Lung (tissue), 12 donors: Measurements from ENCODE around the gene DBNL. TPM values are rescaled to one million over a fixed set of nuclear protein-coding genes. Genes with fewer than 3 reads are reported as not detected.

ENCODE experiments used
- ATAC-seq: fragments of 200-7000 bp; cut with Tn5 transposase; one replicate; pipeline ENCODE4 v1.9.1; 2020; ENCODE audit warnings: moderate number of reproducible peaks; ENCODE audit not compliant: insufficient read depth, low FRiP score
- DNase-seq, 3 donors: peaks; one replicate each; pipeline ENCODE4 v3.0.0-alpha.2; 2013 to 2017
- H3K27ac ChIP-seq, 2 donors: one replicate each; pipeline ENCODE4 v1.5.1; 2013; ENCODE audit warnings: mild to moderate bottlenecking in 2 of 2, moderate library complexity in 2 of 2, control low read depth in 1 of 2, inconsistent platforms in 1 of 2, low read depth in 1 of 2, low read length in 1 of 2
- H3K27me3 ChIP-seq, 3 donors: one replicate each; pipeline ENCODE4 v1.5.1; 2013; ENCODE audit warnings: low read length in 2 of 3; ENCODE audit not compliant: control insufficient read depth in 3 of 3, insufficient read depth in 3 of 3
- H3K36me3 ChIP-seq, 4 donors: one replicate each; pipeline ENCODE4 v1.5.1; 2013; ENCODE audit warnings: low read length in 4 of 4, mild to moderate bottlenecking in 1 of 4, moderate library complexity in 1 of 4; ENCODE audit not compliant: control insufficient read depth in 4 of 4, insufficient read depth in 4 of 4
- H3K4me1 ChIP-seq, 5 donors: one replicate each; pipeline ENCODE4 v1.5.1; 2013; ENCODE audit warnings: low read length in 5 of 5, mild to moderate bottlenecking in 2 of 5, moderate library complexity in 1 of 5; ENCODE audit not compliant: control insufficient read depth in 5 of 5, insufficient read depth in 5 of 5
- H3K4me3 ChIP-seq: one replicate; pipeline ENCODE4 v1.5.1; 2013; ENCODE audit warnings: mild to moderate bottlenecking, control low read depth, moderate library complexity
- H3K9ac ChIP-seq, 2 donors: one replicate each; pipeline ENCODE4 v1.5.1; 2013; ENCODE audit warnings: low read length in 2 of 2, control low read depth in 1 of 2; ENCODE audit not compliant: insufficient read depth in 1 of 2
- H3K9me3 ChIP-seq, 4 donors: one replicate each; pipeline ENCODE4 v1.5.1; 2013; ENCODE audit warnings: low read length in 3 of 4, mild to moderate bottlenecking in 1 of 4, moderate library complexity in 1 of 4; ENCODE audit not compliant: control insufficient read depth in 4 of 4, insufficient read depth in 3 of 4
- WGBS, 2 donors: extraction: QIAGEN DNeasy Blood & Tissue Kit; methylation state at CpG; one replicate each; pipeline ENCODE4 v1.1.7; 2013; 5-methylcytosine and 5-hydroxymethylcytosine counted together
- polyA plus RNA-seq, 2 donors: library from polyadenylated mRNA; stranded (reverse); fragments of 200-250 nt; gene quantifications; one replicate each; pipeline ENCODE4 v1.2.1, GENCODE V29; 2013
- total RNA-seq, 2 donors: library from RNA; depleted of rRNA in 1 of 2; stranded (reverse); fragments of >200 nt in 1 of 2; gene quantifications; one replicate each; pipeline ENCODE4 v1.2.1, GENCODE V29; 2014 to 2021
- TF ChIP-seq, protein P1 (sequence below): IDR thresholded peaks from 2 replicates; pipeline ENCODE4 v1.5.1; 2012; ENCODE audit warnings: mild to moderate bottlenecking; ENCODE audit errors: control extremely low read depth, extremely low read depth
- donor health status: control.
- donor health status: control.
- donor health status: Bipolar disorder and iron deficiency.
- donor health status: healthy.
- donor health status: DM: yes; HTN: yes; CAD: no.

Gene DBNL
- total and polyA plus RNA-seq, 4 donors: 65.9 to 209 (median 116) TPM

DNA sequence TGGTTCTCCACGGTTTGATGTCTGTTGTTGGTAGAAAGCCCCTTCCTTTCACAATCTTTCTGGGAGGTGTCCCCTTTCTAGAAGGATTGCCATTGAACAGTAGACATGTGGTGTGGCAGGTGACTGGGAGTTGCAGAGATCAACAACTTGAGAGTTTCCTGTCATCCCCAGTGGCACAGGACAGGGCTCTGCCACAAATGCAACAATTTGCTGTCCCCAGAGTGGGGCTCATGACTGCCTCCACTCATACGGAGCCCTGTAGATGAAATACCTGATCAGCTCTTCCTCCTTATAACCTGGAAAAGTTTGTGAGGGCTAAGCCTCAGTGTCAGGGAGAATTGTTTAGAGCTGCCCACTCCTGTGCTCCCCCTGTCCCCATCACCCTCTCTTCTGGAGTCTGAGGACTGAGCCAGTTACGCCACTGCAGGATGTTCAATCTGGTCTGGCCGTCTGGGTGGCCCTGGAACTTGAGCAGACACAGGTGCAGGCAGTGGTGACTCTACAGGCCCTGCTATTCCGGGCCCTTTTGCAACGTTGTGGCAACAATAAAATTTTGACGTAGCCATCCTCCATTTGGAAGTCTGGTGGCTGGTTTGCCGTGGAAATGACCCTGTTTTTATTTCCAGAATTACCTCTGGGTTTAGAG lies 6.5 kb downstream of the DBNL start:
- Histone ChIP-seq H3K9me3 (no peaks in the 10 kb centered on the region), H3K4me1 (peaks cover 0 to 11% (median 0%) of the 10 kb centered on the region in 5 donors), H3K36me3 (peaks cover 9 to 39% (median 25%) of the 10 kb centered on the region in 4 donors), H3K4me3 (no peak overlapping the region), H3K9ac (no peak overlapping the region), H3K27me3 (no peaks in the 10 kb centered on the region), H3K27ac (no peak overlapping the region)
- ATAC-seq (no peak), DNase-seq (no peak)
- 82 to 88% methylated on average over 8 of the region's 8 CpGs for WGBS, 2 donors
- TF ChIP-seq, protein P1, sequence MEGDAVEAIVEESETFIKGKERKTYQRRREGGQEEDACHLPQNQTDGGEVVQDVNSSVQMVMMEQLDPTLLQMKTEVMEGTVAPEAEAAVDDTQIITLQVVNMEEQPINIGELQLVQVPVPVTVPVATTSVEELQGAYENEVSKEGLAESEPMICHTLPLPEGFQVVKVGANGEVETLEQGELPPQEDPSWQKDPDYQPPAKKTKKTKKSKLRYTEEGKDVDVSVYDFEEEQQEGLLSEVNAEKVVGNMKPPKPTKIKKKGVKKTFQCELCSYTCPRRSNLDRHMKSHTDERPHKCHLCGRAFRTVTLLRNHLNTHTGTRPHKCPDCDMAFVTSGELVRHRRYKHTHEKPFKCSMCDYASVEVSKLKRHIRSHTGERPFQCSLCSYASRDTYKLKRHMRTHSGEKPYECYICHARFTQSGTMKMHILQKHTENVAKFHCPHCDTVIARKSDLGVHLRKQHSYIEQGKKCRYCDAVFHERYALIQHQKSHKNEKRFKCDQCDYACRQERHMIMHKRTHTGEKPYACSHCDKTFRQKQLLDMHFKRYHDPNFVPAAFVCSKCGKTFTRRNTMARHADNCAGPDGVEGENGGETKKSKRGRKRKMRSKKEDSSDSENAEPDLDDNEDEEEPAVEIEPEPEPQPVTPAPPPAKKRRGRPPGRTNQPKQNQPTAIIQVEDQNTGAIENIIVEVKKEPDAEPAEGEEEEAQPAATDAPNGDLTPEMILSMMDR: no peak

DNA sequence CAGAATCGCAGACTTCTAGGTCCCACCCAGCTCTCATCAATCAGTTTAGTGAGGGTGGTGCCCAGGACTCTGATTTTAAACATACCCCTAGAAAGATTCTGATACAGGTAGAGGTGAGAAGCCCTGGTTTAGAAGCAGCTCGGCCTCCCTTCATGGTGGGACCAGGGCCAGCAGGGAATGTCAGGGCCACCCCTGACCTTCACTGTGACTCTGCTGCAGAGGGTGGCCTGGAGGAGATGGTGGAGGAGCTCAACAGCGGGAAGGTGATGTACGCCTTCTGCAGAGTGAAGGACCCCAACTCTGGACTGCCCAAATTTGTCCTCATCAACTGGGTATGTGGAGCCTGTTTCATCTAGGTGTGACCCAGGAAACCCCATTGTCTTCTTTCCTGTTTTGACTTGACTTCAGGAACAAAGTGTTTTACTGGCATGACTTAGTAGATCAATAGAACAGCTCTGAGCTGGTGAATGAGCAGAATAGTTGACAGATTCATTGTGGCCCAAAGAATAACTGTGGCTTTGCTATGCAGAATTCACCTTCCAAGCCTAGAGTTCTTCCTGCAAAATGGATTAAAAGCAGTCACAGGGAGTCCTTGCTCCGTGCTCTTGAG lies 7.2 kb downstream of the DBNL start:
- 85 to 90% methylated on average over 5 of the region's 5 CpGs for WGBS, 2 donors
- TF ChIP-seq, protein P1: no peak
- Histone ChIP-seq H3K27me3 (no peaks in the 10 kb centered on the region), H3K4me3 (no peak overlapping the region), H3K4me1 (peaks cover 0 to 5% (median 0%) of the 10 kb centered on the region in 5 donors), H3K27ac (no peak overlapping the region), H3K9me3 (no peaks in the 10 kb centered on the region), H3K9ac (no peak overlapping the region), H3K36me3 (peaks cover 9 to 40% (median 27%) of the 10 kb centered on the region in 4 donors)
- no peak for DNase-seq
- no peak for ATAC-seq

DNA sequence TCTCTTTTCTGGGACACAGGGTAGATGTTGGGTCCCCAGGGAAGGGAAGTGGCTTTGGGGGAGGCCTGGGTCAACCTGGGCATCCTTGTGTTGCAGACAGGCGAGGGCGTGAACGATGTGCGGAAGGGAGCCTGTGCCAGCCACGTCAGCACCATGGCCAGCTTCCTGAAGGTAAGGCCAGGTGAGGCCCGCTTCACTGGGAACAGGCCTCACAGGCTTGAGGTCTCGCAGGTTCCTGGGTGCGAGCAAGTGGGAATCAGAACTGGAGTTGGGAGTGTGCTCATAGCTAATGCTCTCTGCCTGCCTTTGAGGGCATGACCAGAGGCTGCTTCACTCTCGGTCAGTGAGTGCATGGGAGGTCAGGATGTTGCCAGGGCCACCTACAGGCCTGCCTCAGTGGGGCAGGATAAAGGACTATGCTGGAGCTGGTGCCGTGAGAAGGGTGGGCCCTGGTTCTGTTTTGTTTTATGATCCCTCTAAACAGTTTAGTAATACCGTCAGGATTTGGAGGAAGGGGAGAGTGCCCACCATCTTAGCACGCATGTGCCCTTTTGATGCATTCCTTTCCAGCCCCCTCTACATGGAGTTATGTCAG lies 8.4 kb downstream of the DBNL start:
- Histone ChIP-seq H3K9ac (no peak overlapping the region), H3K27me3 (no peaks in the 10 kb centered on the region), H3K27ac (no peak overlapping the region), H3K36me3 (peaks cover 14 to 49% (median 36%) of the 10 kb centered on the region in 4 donors), H3K4me1 (peaks cover 0 to 5% (median 0%) of the 10 kb centered on the region in 5 donors), H3K9me3 (no peaks in the 10 kb centered on the region), H3K4me3 (no peak overlapping the region)
- ATAC-seq (no peak), DNase-seq (no peak)
- 90 to 97% methylated on average over 12 of the region's 12 CpGs for WGBS, 2 donors
- TF ChIP-seq, protein P1: no peak
